Kidney (tissue), 14 donors: ENCODE results near the gene SIGLEC12. TPM values are rescaled to one million over a fixed set of nuclear protein-coding genes. Genes with fewer than 3 reads are reported as not detected.

ENCODE experiments used
- DNase-seq, 5 donors: peaks; one replicate each; pipeline ENCODE4 v3.0.0-alpha.2; 2013 to 2020
- FAIRE-seq: peaks from 2 replicates; lab custom pipeline; 2012; peaks lifted over from hg19 to GRCh38; lab: Jason Lieb, UNC
- H3K27ac ChIP-seq, 2 donors: one replicate each; pipeline ENCODE4 v1.7.0; 2013; ENCODE audit warnings: low read depth in 2 of 2, low read length in 2 of 2, inconsistent platforms in 1 of 2
- H3K27me3 ChIP-seq: one replicate; pipeline ENCODE4 v1.7.1; 2013; ENCODE audit warnings: low read length, inconsistent platforms; ENCODE audit not compliant: control insufficient read depth, insufficient read depth
- H3K36me3 ChIP-seq, 3 donors: one replicate each; pipeline versions ENCODE4 v1.7.0 to v1.7.1; 2013; ENCODE audit warnings: low read length in 3 of 3, control low read depth in 1 of 3, inconsistent platforms in 1 of 3; ENCODE audit not compliant: insufficient read depth in 3 of 3, control insufficient read depth in 2 of 3
- H3K4me1 ChIP-seq, 3 donors: one replicate each; pipeline versions ENCODE4 v1.7.0 to v1.7.1; 2013; ENCODE audit warnings: low read length in 3 of 3, inconsistent platforms in 1 of 3, low read depth in 1 of 3; ENCODE audit not compliant: control insufficient read depth in 2 of 3, insufficient read depth in 2 of 3
- H3K4me3 ChIP-seq, 3 donors: one replicate each; pipeline versions ENCODE4 v1.7.0 to v1.8.1; 2013; ENCODE audit warnings: low read length in 3 of 3, control low read depth in 1 of 3, inconsistent platforms in 1 of 3
- H3K9ac ChIP-seq, 3 donors: one replicate each; pipeline versions ENCODE4 v1.7.0 to v1.7.1; 2013; ENCODE audit warnings: low read length in 3 of 3, control low read depth in 1 of 3, inconsistent platforms in 1 of 3
- H3K9me3 ChIP-seq, 3 donors: one replicate each; pipeline versions ENCODE4 v1.7.0 to v1.7.1; 2013; ENCODE audit warnings: low read length in 3 of 3, control low read depth in 1 of 3, inconsistent platforms in 1 of 3; ENCODE audit not compliant: control insufficient read depth in 2 of 3, insufficient read depth in 1 of 3
- intact Hi-C: fragments of 100-400 bp; cut with DNase I; formaldehyde crosslinking; loops from one replicate; pipeline ENCODE4 v1.11.1; 2022
- polyA plus RNA-seq: library from polyadenylated mRNA; stranded (reverse); fragments of 350-450 nt; fragmentation: Illumina TruSeq; extraction: RNeasy Lipid Tissue Mini Kit (QIAGEN cat#74804); gene quantifications from one replicate; pipeline ENCODE4 v1.2.3, GENCODE V29; 2014; ENCODE audit warnings: low read depth, low replicate concordance; ENCODE audit not compliant: insufficient read depth
- total RNA-seq: library from RNA; stranded (reverse); fragmentation: NEBNext Ultra II Directional; extraction: Animal tissue kit (Norgen Biotek cat#: 25700); gene quantifications from one replicate; pipeline ENCODE4 v1.2.1, GENCODE V29; 2021
- TF ChIP-seq, protein P1 (sequence below): IDR thresholded peaks from 3 replicates; pipeline ENCODE4 v1.5.1; 2012; ENCODE audit warnings: mild to moderate bottlenecking, moderate library complexity, borderline replicate concordance; ENCODE audit not compliant: insufficient read depth; ENCODE audit errors: extremely low read depth
- donor health status: control.
- donor health status: control.
- donor health status: control.
- donor health status: control.
- donor health status: control.
- donor health status: DM: yes; HTN: yes; CAD: no.
- donor health status: Normal renal cell carcinoma (clear cell type).

Gene SIGLEC12
- total and polyA plus RNA-seq, 2 donors from 2014 or later: 0.66 TPM; not detected in 1

DNA sequence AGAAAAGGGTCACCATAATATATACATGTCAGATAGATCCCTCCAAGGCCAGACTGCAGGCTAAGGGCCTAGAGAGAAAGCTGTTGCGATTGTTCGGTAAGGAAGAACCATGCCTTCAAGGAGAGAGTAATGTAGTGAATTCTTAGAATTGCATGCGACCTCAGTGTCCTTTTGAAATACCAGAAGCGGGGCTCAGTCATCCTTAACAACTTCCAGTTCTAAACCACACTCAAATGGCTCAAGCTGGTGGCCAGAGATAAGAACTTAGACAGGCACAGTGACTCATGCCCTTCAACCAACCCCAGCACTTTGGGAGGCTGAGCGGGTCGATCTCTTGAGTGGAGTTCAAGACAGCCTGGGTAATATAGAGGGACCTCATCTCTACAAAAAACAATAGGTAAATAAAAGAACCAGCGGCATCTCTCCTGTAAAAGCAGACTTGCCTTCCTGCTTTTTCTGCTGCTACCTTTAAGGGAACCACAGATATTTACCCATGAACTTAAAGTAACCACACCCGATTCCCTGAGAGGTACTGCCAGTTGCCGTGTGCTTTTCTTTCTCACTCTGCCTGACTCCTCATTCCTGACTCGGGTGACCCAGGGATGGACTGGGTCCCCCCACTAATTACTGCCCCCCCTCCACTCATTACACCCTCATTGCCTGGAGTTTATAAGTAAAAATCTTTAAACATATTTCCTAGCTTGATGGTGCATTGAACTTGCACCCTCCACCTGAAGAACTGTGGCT is 45.2 kb upstream of the SIGLEC12 start:
- no peak for FAIRE-seq
- Histone ChIP-seq H3K27me3 (no peaks in the 10 kb centered on the region), H3K9ac (no peak overlapping the region), H3K27ac (no peak overlapping the region), H3K4me1 (no peaks in the 10 kb centered on the region), H3K4me3 (no peak overlapping the region), H3K36me3 (no peaks in the 10 kb centered on the region), H3K9me3 (no peaks in the 10 kb centered on the region)
- intact Hi-C loops: no loop called here
- DNase-seq: no peak
- TF ChIP-seq, protein P1, sequence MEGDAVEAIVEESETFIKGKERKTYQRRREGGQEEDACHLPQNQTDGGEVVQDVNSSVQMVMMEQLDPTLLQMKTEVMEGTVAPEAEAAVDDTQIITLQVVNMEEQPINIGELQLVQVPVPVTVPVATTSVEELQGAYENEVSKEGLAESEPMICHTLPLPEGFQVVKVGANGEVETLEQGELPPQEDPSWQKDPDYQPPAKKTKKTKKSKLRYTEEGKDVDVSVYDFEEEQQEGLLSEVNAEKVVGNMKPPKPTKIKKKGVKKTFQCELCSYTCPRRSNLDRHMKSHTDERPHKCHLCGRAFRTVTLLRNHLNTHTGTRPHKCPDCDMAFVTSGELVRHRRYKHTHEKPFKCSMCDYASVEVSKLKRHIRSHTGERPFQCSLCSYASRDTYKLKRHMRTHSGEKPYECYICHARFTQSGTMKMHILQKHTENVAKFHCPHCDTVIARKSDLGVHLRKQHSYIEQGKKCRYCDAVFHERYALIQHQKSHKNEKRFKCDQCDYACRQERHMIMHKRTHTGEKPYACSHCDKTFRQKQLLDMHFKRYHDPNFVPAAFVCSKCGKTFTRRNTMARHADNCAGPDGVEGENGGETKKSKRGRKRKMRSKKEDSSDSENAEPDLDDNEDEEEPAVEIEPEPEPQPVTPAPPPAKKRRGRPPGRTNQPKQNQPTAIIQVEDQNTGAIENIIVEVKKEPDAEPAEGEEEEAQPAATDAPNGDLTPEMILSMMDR: no peak

DNA sequence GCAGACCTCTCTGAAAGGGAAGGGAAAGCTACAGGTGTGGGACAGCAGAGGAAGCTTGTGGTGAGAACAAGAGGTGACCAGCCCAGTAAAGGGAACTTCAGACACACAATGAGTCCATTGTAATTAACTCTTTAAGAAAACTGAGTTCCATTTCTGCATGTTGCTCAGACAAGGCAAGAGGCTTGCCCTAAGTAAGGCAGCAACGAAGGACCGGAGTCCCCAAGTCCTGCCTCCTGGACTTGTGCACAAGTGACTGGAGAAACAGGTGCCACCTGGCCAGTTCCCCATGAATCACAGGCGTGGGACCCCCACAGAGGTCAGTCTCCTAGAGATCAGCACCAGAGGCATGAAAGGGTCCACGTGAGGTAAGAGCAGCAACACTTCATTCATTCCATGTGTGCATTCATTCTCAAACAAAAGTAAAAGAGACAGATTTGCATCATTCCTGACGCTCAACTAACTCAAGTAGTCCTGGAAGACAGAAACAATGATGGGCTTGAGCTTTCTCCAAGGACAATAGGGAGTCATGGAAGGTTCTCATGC is 44.6 kb upstream of the SIGLEC12 start:
- H3K27ac ChIP-seq: no peak overlapping the region
- TF ChIP-seq, protein P1: no peak
- intact Hi-C loops: no loop called here
- no peaks in the 10 kb centered on the region for H3K27me3 ChIP-seq
- H3K36me3 ChIP-seq: no peaks in the 10 kb centered on the region
- no peak for FAIRE-seq
- H3K9ac ChIP-seq: no peak overlapping the region
- peak in 1 of 5 donors; percentile 37 for DNase-seq
- no peaks in the 10 kb centered on the region for H3K4me1 ChIP-seq
- no peak overlapping the region for H3K4me3 ChIP-seq
- no peaks in the 10 kb centered on the region for H3K9me3 ChIP-seq

DNA sequence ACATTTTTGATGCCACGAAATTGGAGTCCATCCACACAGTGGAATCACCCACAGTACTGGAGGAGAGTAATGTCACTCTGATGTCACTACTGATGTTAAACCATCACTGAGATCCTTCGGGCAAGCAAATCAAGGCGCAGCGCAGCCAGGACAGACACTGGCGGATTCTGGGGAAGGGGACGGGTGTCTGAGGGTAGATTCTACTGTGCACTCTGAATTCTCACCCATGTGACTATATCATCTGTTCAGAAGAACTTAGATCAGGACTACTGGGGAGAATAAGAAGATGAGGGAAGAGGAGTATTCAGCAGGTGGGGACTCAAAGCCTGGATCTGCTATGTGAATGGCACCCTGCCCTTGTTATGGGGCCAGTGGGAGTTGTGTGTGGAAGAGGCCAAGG is 42.4 kb upstream of the SIGLEC12 start:
- Histone ChIP-seq H3K27me3 (no peaks in the 10 kb centered on the region), H3K27ac (no peak overlapping the region), H3K9me3 (no peaks in the 10 kb centered on the region), H3K36me3 (no peaks in the 10 kb centered on the region), H3K9ac (no peak overlapping the region), H3K4me3 (no peak overlapping the region), H3K4me1 (no peaks in the 10 kb centered on the region)
- DNase-seq (no peak), FAIRE-seq (no peak)
- TF ChIP-seq, protein P1: no peak
- intact Hi-C loops: no loop called here
